ENCODE data around the gene METTL25B. TPM values are rescaled to one million over a fixed set of nuclear protein-coding genes. Genes with fewer than 3 reads are reported as not detected.
A peak's percentile ranks its signal among the peaks of the same experiment; 100 is the strongest.

METTL25B gene
- total and polyA plus RNA-seq, 11 donors, result 8.9 to 24.3 (median 15.5) TPM

DNA sequence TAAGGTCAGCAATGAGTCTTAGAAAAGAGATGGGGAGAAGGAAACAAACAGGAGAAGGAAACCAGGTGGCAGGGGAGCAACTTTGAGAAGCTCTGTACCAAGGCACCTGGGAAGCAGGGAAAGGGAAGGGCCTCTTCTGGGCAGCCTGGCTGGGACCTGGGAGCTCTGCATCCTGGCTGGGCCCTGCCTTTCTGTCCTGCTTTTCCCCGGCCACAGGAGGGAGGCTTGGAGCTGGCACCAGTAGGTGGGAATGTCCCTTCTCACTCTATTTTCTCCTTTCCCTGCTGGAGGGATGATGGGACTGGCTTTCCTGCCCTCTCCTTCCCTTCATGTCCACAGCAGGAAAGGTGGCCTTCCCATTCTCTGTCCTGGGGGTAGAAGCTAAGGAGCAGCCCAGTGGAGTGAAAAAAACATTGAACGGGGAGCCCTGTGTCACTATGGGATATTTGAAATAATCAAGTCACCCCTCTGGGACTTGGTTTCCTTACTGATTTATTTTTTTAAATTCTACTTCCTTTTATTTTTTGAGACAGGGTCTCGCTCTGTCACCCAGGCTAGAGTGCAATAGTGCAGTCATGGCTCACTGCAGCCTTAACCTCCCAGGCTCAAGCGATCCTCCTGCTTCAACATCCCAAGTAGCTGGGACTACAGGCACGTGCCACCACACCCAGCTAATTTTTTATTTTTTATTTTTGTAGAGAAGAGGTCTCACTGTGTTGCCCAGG is 45.9 kb upstream of the METTL25B start:
- DNase-seq (no peak), ATAC-seq (no peak)
- TF ChIP-seq POLR2A (IDR thresholded peaks at IDR 0.05) (no peak), CTCF (IDR thresholded peaks at IDR 0.05) (no peak)
- intact Hi-C loops (cut with DNase I), result loop anchor here in 3 of 10 donors (5.0 to 10.0 kb wide), 3 partner anchors 35 to 212 kb away; partner anchors contain the start of gene PEAR1 (in 1 of the 3)
- H3K27ac ChIP-seq, result no peak overlapping the region
- no peak overlapping the region for H3K4me3 ChIP-seq
- H3K27me3 ChIP-seq, result peaks cover 0 to 32% (median 4%) of the 10 kb centered on the region in 9 donors
- H3K4me1 ChIP-seq, result peaks cover 0 to 11% (median 5%) of the 10 kb centered on the region in 12 donors
- 64 to 81% (median 73%) methylated on average over 5 of the region's 5 CpGs for WGBS, 4 donors
- H3K9me3 ChIP-seq, result no peaks in the 10 kb centered on the region
- H3K36me3 ChIP-seq, result no peaks in the 10 kb centered on the region

- no peak for ATAC-seq
- intact Hi-C loops (cut with DNase I), result loop anchor here in 3 of 10 donors (5.0 to 10.0 kb wide), 3 partner anchors 37 to 210 kb away; partner anchors contain the start of gene PEAR1 (in 1 of the 3)
- Histone ChIP-seq H3K9me3 (no peaks in the 10 kb centered on the region), H3K4me3 (no peak overlapping the region), H3K27me3 (peaks cover 0 to 21% (median 4%) of the 10 kb centered on the region in 9 donors), H3K36me3 (no peaks in the 10 kb centered on the region), H3K27ac (no peak overlapping the region), H3K4me1 (peaks cover 0 to 4% (median 2%) of the 10 kb centered on the region in 12 donors)
- no peak for DNase-seq
- 73 to 93% (median 84%) methylated on average over 5 of the region's 5 CpGs for WGBS, 4 donors
- TF ChIP-seq POLR2A (IDR thresholded peaks at IDR 0.05), result no peak
These were observed 44.0 kb upstream of the METTL25B start for GRCh38 chr1:156684227-156684782.

- Histone ChIP-seq H3K36me3 (no peaks in the 10 kb centered on the region), H3K9me3 (no peaks in the 10 kb centered on the region), H3K4me3 (peak overlapping the region in 5 of 12 donors; percentile 3 to 28 (median 8)), H3K27me3 (peaks cover 0 to 45% (median 32%) of the 10 kb centered on the region in 9 donors), H3K27ac (no peak overlapping the region), H3K4me1 (peaks cover 0 to 19% (median 9%) of the 10 kb centered on the region in 12 donors)
- intact Hi-C loops (cut with DNase I), result loop anchor here in 9 of 10 donors (1.0 to 10.0 kb wide), 12 partner anchors 35 to 238 kb away; partner anchors contain the start of genes NTRK1 (in 1 of the 9) and PEAR1 (in 1 of the 9)
- ATAC-seq (peak; percentile 75 to 96 (median 88)), DNase-seq (peak; percentile 63 to 82 (median 71))
- 0 to 1% (median 1%) methylated on average over 11 to 23 of the region's 23 CpGs for WGBS, 4 donors
- TF ChIP-seq POLR2A (IDR thresholded peaks at IDR 0.05), result no peak
- peak; percentile 86 to 96 (median 94) for TF ChIP-seq CTCF (IDR thresholded peaks at IDR 0.05)
These were observed 39.0 kb upstream of the METTL25B start for GRCh38 chr1:156689035-156689952.

DNA sequence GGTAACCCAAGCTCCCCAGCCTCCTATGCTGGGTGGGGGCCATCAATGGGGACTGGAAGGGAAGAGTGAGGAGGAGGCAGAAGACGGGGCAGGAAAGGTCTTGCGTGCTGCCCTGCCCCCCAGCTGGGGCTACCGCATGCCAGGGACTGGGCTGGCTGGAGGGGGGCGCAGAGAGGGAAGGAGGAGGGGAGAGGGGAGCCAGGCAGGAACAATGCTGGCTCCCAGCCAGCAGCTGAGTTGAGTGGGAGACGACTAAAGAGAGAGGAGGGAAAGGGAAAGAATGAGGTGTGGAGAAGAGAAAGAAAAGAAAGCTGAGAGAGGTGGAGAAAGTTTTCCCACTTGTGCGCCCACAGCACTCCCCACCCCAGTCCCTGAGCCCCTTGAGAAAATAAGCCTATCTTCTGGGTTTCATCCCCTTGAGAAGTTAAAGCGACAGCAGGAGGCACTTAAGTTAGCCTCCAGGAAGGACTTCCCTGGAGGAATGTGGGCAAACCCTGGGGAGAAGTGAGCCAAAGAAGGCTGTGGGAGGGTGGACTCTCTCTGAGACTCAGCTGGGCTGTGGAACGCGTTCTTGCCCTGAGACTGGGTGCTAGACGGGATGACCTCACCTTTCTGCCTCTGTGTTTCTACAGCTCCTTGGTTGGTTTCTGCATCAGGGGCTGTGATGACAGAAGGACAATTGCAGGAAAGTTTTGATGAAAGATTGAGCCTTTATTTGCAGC is 38.2 kb upstream of the METTL25B start:
- Histone ChIP-seq H3K9me3 (no peaks in the 10 kb centered on the region), H3K27me3 (peaks cover 0 to 44% (median 32%) of the 10 kb centered on the region in 9 donors), H3K4me1 (peaks cover 0 to 19% (median 9%) of the 10 kb centered on the region in 12 donors), H3K27ac (no peak overlapping the region), H3K4me3 (peak overlapping the region in 5 of 12 donors; percentile 3 to 28 (median 8)), H3K36me3 (no peaks in the 10 kb centered on the region)
- 17 to 26% (median 24%) methylated on average over 9 to 10 of the region's 10 CpGs for WGBS, 4 donors
- TF ChIP-seq POLR2A (IDR thresholded peaks at IDR 0.05), result no peak
- no peak for TF ChIP-seq CTCF (IDR thresholded peaks at IDR 0.05)
- DNase-seq (peak in 1 of 5 donors; percentile 34), ATAC-seq (peak in 2 of 4 donors; percentile 6 to 12)
- intact Hi-C loops (cut with DNase I), result loop anchor here (1.0 to 10.0 kb wide), 15 partner anchors 34 to 237 kb away; partner anchors contain the start of genes NTRK1 (in 2 of the 10) and PEAR1 (in 2 of the 10)
